ENCODE data around the gene CCDC54. TPM values are rescaled to one million over a fixed set of nuclear protein-coding genes. Genes with fewer than 3 reads are reported as not detected.

The CCDC54 gene
- total and polyA plus RNA-seq, 2 experiments from 2014 or later: 0.89 TPM; not detected in 1

DNA sequence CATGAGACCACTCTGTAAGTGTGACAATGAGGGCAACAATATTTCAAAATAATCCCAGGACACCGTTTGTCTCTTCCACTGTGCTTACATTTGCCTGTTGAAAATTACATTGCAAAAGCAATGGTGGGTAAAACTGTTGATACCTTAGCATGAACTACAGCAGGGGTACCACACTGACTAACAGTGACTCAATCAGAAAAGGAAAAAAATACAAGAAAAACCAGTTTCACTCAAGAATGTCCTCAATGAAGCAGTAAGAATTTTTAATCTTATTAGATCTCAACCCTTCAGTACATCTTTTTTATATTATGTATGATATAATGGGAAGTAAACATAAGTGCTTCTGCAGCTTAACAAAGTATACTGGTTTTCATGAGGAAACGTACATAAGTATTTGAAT, 1.6 kb upstream of the CCDC54 start:
- Histone ChIP-seq H3K4me1 (ENCODE audit: insufficient read depth) (no peaks in the 10 kb centered on the region), H3K9me3 (ENCODE audit: low read depth) (no peaks in the 10 kb centered on the region), H3K4me2 (no peak overlapping the region), H4K20me1 (ENCODE audit: insufficient read depth, poor library complexity, severe bottlenecking) (no peaks in the 10 kb centered on the region), H2AFZ (no peak overlapping the region), H3K79me2 (no peaks in the 10 kb centered on the region), H3K36me3 (replicated peaks; ENCODE audit: insufficient read depth, low read depth) (no peaks in the 10 kb centered on the region), H3K4me3 (no peak overlapping the region), H3K27me3 (no peaks in the 10 kb centered on the region), H3K9me2 (replicated peaks; ENCODE audit: insufficient read depth) (no peaks in the 10 kb centered on the region), H3K27ac (no peak overlapping the region)
- DNase-seq (ENCODE audit: low spot score): no peak
- 82% methylated on average over 2 of the region's 2 CpGs for WGBS (ENCODE audit: low lambda C conversion rate, missing lambda C conversion rate)
- TF ChIP-seq EZH2 (IDR thresholded peaks at IDR 0.05; ENCODE audit: borderline replicate concordance) (no peak), EZH2phosphoT487 (IDR thresholded peaks at IDR 0.05; ENCODE audit: low read depth, severe bottlenecking, unreplicated experiment) (no peak)
- TF ChIP-seq, protein P1, sequence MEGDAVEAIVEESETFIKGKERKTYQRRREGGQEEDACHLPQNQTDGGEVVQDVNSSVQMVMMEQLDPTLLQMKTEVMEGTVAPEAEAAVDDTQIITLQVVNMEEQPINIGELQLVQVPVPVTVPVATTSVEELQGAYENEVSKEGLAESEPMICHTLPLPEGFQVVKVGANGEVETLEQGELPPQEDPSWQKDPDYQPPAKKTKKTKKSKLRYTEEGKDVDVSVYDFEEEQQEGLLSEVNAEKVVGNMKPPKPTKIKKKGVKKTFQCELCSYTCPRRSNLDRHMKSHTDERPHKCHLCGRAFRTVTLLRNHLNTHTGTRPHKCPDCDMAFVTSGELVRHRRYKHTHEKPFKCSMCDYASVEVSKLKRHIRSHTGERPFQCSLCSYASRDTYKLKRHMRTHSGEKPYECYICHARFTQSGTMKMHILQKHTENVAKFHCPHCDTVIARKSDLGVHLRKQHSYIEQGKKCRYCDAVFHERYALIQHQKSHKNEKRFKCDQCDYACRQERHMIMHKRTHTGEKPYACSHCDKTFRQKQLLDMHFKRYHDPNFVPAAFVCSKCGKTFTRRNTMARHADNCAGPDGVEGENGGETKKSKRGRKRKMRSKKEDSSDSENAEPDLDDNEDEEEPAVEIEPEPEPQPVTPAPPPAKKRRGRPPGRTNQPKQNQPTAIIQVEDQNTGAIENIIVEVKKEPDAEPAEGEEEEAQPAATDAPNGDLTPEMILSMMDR (IDR thresholded peaks at IDR 0.05; ENCODE audit: poor library complexity): no peak

DNA sequence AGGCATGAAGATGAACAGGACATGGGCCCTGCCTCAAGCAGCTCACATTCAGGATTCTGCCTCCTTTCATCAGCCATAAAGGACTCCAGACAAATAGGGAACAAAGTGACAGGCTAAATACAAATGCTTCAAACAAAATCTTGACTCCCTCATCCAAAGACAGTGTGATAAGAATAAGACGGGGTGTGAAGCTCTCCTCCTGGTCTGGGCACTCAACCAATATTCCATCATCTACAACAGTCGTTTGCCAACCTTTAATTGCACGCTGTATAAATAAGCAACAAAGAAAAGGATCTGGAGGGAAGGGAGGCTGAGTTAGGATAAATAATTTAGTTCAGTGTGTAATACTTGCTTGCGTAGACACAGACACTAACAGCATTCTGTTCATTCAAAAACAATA, 5.4 kb downstream of the CCDC54 start:
- TF ChIP-seq, protein P1 (IDR thresholded peaks at IDR 0.05; ENCODE audit: poor library complexity): no peak
- TF ChIP-seq EZH2 (IDR thresholded peaks at IDR 0.05; ENCODE audit: borderline replicate concordance): no peak
- TF ChIP-seq EZH2phosphoT487 (IDR thresholded peaks at IDR 0.05; ENCODE audit: low read depth, severe bottlenecking, unreplicated experiment): no peak
- DNase-seq (ENCODE audit: low spot score): no peak
- Histone ChIP-seq H2AFZ (no peak overlapping the region), H3K9me2 (replicated peaks; ENCODE audit: insufficient read depth) (no peaks in the 10 kb centered on the region), H3K9me3 (ENCODE audit: low read depth) (no peaks in the 10 kb centered on the region), H3K4me3 (no peak overlapping the region), H4K20me1 (ENCODE audit: insufficient read depth, poor library complexity, severe bottlenecking) (no peaks in the 10 kb centered on the region), H3K4me1 (ENCODE audit: insufficient read depth) (no peaks in the 10 kb centered on the region), H3K36me3 (replicated peaks; ENCODE audit: insufficient read depth, low read depth) (no peaks in the 10 kb centered on the region), H3K27me3 (no peaks in the 10 kb centered on the region), H3K4me2 (no peak overlapping the region), H3K27ac (no peak overlapping the region), H3K79me2 (no peaks in the 10 kb centered on the region)
- 78% methylated on average over 4 of the region's 4 CpGs for WGBS (ENCODE audit: low lambda C conversion rate, missing lambda C conversion rate)

DNA sequence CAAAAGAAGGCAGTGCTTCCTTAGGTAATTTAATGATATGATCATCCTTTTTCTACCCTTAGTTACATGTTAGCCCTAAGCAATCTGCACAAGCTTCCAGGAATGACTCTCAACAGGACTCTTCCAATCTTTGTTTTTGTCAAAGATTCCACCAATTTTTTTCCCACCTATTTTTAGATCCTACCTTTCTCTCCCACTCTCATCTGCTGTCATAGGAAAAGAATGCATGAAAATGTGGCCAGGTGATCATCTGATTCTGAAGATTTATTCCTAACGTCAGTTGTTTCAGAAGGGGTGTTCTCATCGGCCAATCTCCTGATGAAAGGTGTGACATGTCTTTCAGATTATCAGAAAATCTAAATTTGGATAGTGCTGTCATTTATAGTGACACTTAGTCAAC, 7.2 kb downstream of the CCDC54 start:
- DNase-seq (ENCODE audit: low spot score): no peak
- no peak overlapping the region for H3K27ac ChIP-seq
- H3K79me2 ChIP-seq: no peaks in the 10 kb centered on the region
- H3K36me3 ChIP-seq (replicated peaks; ENCODE audit: insufficient read depth, low read depth): no peaks in the 10 kb centered on the region
- no peaks in the 10 kb centered on the region for H3K27me3 ChIP-seq
- WGBS (ENCODE audit: low lambda C conversion rate, missing lambda C conversion rate): 80% methylated on average over 2 of the region's 2 CpGs
- H3K9me3 ChIP-seq (ENCODE audit: low read depth): no peaks in the 10 kb centered on the region
- no peaks in the 10 kb centered on the region for H3K9me2 ChIP-seq (replicated peaks; ENCODE audit: insufficient read depth)
- H3K4me2 ChIP-seq: no peak overlapping the region
- no peak for TF ChIP-seq EZH2phosphoT487 (IDR thresholded peaks at IDR 0.05; ENCODE audit: low read depth, severe bottlenecking, unreplicated experiment)
- TF ChIP-seq EZH2 (IDR thresholded peaks at IDR 0.05; ENCODE audit: borderline replicate concordance): no peak
- TF ChIP-seq, protein P1 (IDR thresholded peaks at IDR 0.05; ENCODE audit: poor library complexity): no peak
- H4K20me1 ChIP-seq (ENCODE audit: insufficient read depth, poor library complexity, severe bottlenecking): no peaks in the 10 kb centered on the region
- H3K4me1 ChIP-seq (ENCODE audit: insufficient read depth): no peaks in the 10 kb centered on the region
- H3K4me3 ChIP-seq: no peak overlapping the region
- no peak overlapping the region for H2AFZ ChIP-seq

DNA sequence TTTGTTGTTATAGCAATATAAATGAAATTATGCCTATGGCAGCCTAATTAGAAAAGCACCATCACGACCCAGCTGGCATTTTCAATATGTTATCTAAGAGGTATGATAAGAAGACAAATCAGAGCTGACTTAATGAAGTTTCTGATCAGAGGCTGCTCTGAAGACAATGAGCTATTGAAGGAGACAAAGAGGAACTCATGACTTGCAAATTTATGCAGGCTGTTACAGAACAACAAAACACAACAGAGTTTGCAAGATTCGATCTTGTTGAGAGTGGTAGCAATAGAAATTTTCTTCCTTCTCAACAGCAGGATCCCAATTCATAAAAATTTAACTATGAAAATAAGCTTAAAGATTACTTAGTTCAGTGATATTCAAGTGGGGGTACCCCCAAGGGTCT, 7.7 kb downstream of the CCDC54 start:
- no peak overlapping the region for H2AFZ ChIP-seq
- H3K79me2 ChIP-seq: no peaks in the 10 kb centered on the region
- H3K27me3 ChIP-seq: no peaks in the 10 kb centered on the region
- H4K20me1 ChIP-seq (ENCODE audit: insufficient read depth, poor library complexity, severe bottlenecking): no peaks in the 10 kb centered on the region
- H3K4me1 ChIP-seq (ENCODE audit: insufficient read depth): no peaks in the 10 kb centered on the region
- H3K9me3 ChIP-seq (ENCODE audit: low read depth): no peaks in the 10 kb centered on the region
- H3K4me2 ChIP-seq: no peak overlapping the region
- DNase-seq (ENCODE audit: low spot score): no peak
- no peak overlapping the region for H3K4me3 ChIP-seq
- WGBS (ENCODE audit: low lambda C conversion rate, missing lambda C conversion rate): 34% methylated on average over 2 of the region's 2 CpGs
- H3K36me3 ChIP-seq (replicated peaks; ENCODE audit: insufficient read depth, low read depth): no peaks in the 10 kb centered on the region
- no peaks in the 10 kb centered on the region for H3K9me2 ChIP-seq (replicated peaks; ENCODE audit: insufficient read depth)
- TF ChIP-seq, protein P1 (IDR thresholded peaks at IDR 0.05; ENCODE audit: poor library complexity): no peak
- TF ChIP-seq EZH2 (IDR thresholded peaks at IDR 0.05; ENCODE audit: borderline replicate concordance): no peak
- no peak for TF ChIP-seq EZH2phosphoT487 (IDR thresholded peaks at IDR 0.05; ENCODE audit: low read depth, severe bottlenecking, unreplicated experiment)
- H3K27ac ChIP-seq: no peak overlapping the region

Measured in hepatocyte (in vitro differentiated cells).